Measurements from ENCODE around the gene PINLYP.

GRCh38 chr19:43595605-43595998 lies 20.0 kb downstream of the PINLYP start:
- TF ChIP-seq, protein P1, sequence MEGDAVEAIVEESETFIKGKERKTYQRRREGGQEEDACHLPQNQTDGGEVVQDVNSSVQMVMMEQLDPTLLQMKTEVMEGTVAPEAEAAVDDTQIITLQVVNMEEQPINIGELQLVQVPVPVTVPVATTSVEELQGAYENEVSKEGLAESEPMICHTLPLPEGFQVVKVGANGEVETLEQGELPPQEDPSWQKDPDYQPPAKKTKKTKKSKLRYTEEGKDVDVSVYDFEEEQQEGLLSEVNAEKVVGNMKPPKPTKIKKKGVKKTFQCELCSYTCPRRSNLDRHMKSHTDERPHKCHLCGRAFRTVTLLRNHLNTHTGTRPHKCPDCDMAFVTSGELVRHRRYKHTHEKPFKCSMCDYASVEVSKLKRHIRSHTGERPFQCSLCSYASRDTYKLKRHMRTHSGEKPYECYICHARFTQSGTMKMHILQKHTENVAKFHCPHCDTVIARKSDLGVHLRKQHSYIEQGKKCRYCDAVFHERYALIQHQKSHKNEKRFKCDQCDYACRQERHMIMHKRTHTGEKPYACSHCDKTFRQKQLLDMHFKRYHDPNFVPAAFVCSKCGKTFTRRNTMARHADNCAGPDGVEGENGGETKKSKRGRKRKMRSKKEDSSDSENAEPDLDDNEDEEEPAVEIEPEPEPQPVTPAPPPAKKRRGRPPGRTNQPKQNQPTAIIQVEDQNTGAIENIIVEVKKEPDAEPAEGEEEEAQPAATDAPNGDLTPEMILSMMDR (conservative IDR thresholded peaks at IDR 0.05 in 1 of 2, IDR thresholded peaks at IDR 0.05 in 1 of 2; ENCODE audit: low read depth in 1 of 2, low read length in 2 of 2) = no peak
- no peak for TF ChIP-seq EZH2 (IDR thresholded peaks at IDR 0.05; ENCODE audit: low read length, missing control alignments)
